GM19239 (cell line): ENCODE measurements around the gene NXPE3.

Experiments
- DNase-seq: peaks from one replicate; pipeline ENCODE4 v3.0.0; 2011; ENCODE audit warnings: low spot score; ENCODE audit not compliant: insufficient read length
- FAIRE-seq: peaks from 2 replicates; lab custom pipeline; 2011; peaks lifted over from hg19 to GRCh38; lab: Jason Lieb, UNC

Gene NXPE3

DNA sequence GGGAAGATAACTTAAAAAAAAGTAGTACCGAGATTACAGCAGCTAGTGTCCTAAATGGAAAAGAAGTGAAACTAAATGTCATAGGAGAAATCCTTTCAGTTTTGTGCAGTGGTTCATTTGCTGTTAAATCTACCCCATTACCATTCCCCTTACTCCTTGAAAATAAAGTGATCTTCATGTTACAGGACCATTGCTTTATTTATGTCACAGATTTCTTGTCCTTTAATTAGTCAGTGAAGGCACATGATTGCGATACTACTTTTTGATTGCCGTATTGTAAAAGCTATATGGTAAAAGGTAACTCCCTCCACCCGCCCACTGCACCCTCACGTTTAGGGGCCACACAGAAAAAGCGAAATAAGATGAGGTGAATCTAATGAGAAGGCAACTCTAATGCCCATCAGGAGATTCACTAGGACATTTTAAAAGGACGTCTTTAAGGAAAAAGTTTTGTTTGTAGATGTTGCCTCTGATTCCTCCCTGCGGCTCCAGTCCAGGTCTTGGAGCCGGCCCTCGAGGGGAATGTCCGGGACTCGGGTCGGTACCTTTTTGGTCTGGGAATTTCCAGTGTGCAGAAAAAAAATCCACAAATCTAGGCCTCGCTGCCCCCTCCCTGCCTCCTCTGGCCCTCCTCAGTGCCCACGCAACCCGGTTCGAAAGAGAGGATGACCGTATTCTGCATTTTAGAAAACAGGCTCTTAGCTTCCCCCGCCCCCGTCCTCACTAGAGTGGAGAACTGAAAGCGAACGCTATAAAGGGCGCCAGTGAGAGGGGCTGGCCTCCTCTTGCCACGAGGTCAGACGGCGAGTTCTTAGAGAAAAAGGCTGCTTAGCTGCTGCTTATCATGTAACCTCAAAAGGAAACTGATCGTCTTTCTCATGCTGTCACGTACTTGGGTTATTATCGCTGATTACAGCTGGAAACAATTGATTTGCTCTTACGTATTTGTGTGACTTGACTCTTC lies 48.5 kb downstream of the NXPE3 start:
- FAIRE-seq (peak; percentile 99), DNase-seq (peak; percentile 33)

GRCh38 chr3:101828276-101828675 lies 49.3 kb downstream of the NXPE3 start:
- FAIRE-seq, result peak; percentile 72
- DNase-seq, result no peak

DNA sequence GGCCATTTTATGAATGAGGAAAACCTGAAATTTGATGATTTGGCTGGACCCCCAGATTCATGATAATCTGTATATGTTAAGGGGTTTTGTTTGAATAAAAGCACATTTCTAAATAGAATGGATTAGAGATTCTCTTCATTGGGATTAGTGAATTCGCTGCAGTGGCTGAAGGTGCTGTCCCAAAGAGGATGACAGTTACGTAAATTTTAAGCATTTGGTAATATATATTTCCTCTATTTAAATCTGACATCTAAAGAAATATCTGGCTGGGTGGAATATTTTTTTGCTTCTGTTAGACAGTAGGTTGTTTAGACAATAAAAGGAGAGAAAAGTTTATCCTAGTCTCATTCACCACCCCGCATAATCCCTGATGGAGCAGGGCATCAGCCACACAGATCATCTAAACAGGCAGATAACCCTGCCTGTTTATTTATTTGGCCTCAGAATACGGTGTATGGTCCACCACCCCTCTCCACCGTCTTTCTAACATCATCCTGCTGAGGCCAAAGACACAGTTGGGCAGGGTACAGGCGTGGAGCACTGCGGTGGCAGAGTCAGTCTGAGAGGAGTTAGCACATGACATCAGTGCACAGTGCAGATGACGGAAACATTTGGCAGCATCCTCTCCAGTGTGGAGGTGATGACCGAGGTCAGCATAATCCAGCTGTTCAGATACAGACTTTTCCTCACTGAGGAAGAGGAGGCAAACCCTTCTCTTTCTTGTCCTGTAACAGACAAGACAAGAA lies 49.9 kb downstream of the NXPE3 start:
- DNase-seq, result no peak
- peak; percentile 95 for FAIRE-seq

DNA sequence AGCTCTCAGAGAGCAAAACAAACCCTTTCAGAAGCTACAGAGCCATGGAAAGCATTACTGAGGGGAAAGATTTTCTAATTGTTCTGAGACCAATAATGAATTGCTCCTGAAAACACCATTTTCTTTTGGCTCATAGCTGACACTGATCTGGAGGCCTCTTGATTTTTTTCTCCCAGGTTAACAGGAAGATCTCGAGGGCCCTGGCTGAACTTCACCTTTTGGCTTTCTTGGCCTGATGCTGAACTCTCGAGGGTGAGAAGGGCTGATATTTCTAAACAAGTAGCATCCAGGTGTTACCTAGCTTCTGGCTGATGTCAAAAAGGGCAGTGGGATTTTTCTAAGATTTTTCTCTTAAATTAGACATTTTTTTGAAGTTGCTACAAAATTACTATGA lies 50.4 kb downstream of the NXPE3 start:
- FAIRE-seq (no peak), DNase-seq (no peak)

DNA sequence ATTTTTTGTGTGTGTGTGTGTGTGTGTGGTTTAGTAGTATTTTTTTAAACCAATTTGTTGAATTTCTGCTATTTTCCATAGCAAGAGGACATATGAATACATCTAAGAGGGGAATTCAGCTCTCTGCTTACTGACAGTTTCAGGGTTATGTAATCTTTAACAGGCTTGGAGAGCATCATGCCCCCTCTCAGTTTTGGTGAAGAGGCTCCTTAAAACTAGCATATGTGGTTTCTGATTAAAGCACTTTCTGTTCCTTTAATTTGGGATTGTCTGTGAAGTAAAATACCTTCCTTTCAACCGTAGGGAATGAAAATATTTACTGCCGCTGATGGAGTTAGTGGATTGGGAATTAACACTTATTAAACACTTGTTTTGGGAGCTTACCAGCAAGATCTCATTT lies 50.9 kb downstream of the NXPE3 start:
- DNase-seq (no peak), FAIRE-seq (no peak)

DNA sequence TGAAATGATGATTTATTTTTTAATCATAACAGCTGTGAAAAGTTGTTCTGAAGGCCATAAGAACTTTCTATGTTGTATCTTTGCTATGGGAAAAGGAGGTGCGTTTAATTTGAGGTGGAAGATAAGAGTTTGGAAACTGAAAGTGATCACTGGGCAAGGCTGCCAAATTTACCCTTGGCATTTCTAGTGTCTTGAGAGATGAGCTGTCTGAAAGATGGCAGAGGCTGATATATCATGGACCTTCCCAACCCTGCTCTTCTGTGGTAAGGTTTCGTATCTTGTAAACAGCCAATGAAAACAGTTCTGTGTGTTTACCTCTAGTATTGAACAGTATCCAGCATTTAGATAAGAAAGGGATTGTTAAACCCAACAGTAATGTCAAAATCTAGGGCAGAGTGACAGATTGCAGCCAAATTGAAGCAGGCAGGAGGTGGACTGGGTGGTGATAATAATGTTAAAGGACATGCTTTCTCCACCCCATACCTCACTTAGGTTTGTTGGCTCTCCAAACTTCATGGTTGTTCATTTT lies 54.5 kb downstream of the NXPE3 start:
- DNase-seq, result no peak
- peak; percentile 78 for FAIRE-seq

- FAIRE-seq (no peak), DNase-seq (no peak)
These were observed 56.7 kb downstream of the NXPE3 start for GRCh38 chr3:101835676-101836075.

DNA sequence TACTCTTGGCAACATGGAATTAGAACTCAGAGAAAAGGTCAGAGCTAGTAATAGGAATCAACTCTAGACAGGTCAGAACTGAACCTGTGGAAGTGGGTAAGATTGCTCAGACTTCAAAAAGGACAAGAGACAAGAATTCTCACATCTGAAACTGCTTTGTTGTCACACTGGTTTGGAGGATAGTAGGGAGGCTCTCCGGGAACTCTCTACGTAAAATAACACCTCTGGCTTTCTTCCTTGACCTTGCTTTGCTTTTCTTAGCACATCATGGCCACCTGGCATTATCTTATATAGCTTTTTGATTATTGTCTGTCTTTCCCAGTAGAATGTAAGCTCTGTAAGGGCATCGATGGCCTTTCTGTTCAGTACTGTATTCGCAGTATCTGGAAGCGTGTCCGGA lies 57.1 kb downstream of the NXPE3 start:
- peak; percentile 78 for FAIRE-seq
- DNase-seq, result no peak

- DNase-seq (no peak), FAIRE-seq (peak; percentile 81)
These were observed 57.9 kb downstream of the NXPE3 start for GRCh38 chr3:101836652-101837598.

- DNase-seq, result no peak
- no peak for FAIRE-seq
These were observed 59.7 kb downstream of the NXPE3 start for GRCh38 chr3:101838691-101839090.

- DNase-seq, result no peak
- FAIRE-seq, result no peak
These were observed 61.1 kb downstream of the NXPE3 start for GRCh38 chr3:101840066-101840465.

- FAIRE-seq, result peak; percentile 90
These were observed 63.4 kb downstream of the NXPE3 start for GRCh38 chr3:101842245-101842934.

GRCh38 chr3:101842935-101843330 lies 63.9 kb downstream of the NXPE3 start:
- DNase-seq (no peak), FAIRE-seq (peak; percentile 48)

More at GRCh38 chr3:101842245-101842934, 63.4 kb downstream of the NXPE3 start:
- DNase-seq, result no peak

- FAIRE-seq (no peak), DNase-seq (no peak)
These were observed 66.4 kb downstream of the NXPE3 start for GRCh38 chr3:101845425-101845824.

GRCh38 chr3:101846709-101847108 lies 67.7 kb downstream of the NXPE3 start:
- FAIRE-seq, result no peak
- no peak for DNase-seq

- DNase-seq (no peak), FAIRE-seq (peak; percentile 31)
These were observed 68.3 kb downstream of the NXPE3 start for GRCh38 chr3:101847328-101847727.

GRCh38 chr3:101848326-101848725 lies 69.3 kb downstream of the NXPE3 start:
- no peak for FAIRE-seq
- no peak for DNase-seq

DNA sequence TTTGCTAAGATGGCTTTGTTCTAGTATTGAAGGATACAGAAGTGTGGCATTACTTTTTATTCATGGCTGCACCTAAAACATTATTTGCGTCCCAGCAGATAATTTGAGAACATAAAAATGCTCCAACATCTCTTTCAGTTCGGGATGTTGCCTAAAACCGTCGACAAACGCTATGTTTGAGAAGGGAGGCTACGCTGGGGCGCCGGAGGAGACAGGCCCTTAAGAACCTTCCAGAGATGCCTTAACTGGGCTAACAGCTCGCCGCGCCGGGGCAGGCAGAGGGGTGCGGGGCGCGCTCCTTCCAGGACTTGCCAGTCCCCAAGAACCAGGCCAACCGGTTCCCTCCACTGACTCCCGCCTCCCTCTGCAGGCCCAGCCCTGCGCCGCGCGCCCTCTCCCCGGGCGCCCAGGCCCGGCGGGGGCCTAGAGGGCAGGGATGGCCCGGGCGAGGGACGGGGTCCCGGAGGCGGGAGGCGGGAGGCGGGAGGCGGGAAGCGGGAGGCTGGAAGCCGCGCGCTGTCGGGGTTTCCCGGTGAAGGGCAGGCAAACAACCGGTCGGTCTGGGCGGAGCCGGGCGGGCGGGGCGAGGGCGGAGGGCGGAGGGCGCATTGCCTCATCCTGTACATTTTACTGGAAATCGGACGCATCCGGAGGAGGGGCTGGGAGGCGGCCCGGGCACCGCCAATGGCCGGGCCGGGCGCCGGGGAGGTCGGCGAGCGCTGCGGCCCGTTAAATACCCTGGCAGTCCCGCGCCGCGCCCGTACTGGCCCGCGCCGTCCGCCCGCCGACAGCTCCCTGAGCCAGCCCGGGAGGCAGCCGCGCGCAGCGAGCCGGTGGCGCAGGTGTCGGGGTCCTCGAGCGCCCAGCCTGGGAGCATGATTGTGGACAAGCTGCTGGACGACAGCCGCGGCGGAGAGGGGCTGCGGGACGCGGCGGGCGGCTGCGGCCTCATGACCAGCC lies 70.0 kb downstream of the NXPE3 start, which contains the start of gene NFKBIZ:
TSS of gene NFKBIZ (plus strand) at position 761 of the 960 bp plus-strand sequence. CDS start at position 876, 115 bp downstream.
- peak; percentile 67 for DNase-seq
- peak; percentile 60 for FAIRE-seq
